Activated CD8-positive, alpha-beta memory T cell treated with anti-CD3 and anti-CD28 coated beads, Interleukin-2, amount 50 U/mL, for 48 hours (primary cell): ENCODE results near the gene PYROXD2.
"Not testable (repeated sequence)": the region's sequence is repeated elsewhere in the genome, so short reads cannot be mapped to it uniquely, and the experiment has no call there.

ENCODE experiments used
- DNase-seq: peaks from one replicate; pipeline ENCODE4 v3.0.0-alpha.2; 2020

PYROXD2 gene

GRCh38 chr10:98364432-98365102 is 50.4 kb downstream of the PYROXD2 start:
- no peak for DNase-seq

GRCh38 chr10:98363220-98363619 is 51.8 kb downstream of the PYROXD2 start:
- DNase-seq, result no peak

GRCh38 chr10:98361131-98362025 is 53.6 kb downstream of the PYROXD2 start:
- peak; percentile 60 for DNase-seq

DNA sequence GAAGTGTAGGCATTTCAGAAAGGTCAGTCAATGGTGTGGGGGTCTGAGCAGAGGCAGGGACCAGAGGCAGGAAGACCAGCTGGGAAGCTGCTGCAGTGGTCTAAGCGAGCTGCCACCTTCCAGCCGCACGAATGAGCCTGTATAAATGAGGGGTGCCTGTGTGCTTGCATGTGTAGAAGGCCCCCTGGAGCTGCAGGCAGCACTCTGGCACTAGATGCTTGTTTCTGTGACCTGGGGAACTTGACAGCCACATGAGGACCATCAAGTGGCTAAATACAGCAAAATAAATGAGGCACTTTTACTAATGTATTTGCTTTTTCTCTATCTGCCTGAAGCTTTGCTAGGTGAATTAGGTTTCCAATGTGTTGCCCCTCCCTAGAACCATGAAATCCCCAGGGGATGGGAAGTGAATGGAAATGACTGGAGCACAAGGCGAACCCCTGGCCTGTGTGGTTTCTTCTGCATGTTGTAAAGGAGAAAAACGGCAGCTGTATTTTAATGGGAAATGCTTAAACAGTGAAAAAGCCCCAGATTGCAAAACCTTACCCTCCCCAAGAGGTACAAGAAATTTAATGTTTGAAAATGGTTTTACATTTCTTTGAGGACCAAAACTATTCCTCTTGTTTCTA is 57.7 kb downstream of the PYROXD2 start:
- no peak for DNase-seq

GRCh38 chr10:98354491-98354890 is 60.5 kb downstream of the PYROXD2 start:
- DNase-seq, result no peak

DNA sequence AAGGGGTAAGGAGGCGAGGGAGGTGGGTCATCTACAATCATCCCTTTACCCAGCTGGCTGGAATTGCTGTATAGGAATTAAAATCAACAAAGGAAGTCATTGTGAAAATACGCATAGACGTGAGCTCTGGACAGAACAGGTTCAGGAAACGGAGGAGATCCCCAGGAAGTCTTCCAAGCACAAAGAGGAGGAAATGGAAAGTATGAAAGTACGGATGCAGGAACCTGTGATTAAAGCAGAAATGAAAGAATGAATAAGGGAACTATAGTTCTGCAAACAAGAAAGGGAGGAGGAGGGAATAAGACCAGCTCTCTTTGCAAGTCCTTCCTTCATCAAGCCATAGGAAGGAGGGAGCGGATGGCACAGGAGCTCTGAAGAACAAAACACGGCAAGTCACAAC is 61.8 kb downstream of the PYROXD2 start:
- DNase-seq, result no peak

- no peak for DNase-seq
These were observed 63.1 kb downstream of the PYROXD2 start for GRCh38 chr10:98351831-98352402.

- no peak for DNase-seq
These were observed 65.5 kb downstream of the PYROXD2 start for GRCh38 chr10:98349508-98349922.

DNA sequence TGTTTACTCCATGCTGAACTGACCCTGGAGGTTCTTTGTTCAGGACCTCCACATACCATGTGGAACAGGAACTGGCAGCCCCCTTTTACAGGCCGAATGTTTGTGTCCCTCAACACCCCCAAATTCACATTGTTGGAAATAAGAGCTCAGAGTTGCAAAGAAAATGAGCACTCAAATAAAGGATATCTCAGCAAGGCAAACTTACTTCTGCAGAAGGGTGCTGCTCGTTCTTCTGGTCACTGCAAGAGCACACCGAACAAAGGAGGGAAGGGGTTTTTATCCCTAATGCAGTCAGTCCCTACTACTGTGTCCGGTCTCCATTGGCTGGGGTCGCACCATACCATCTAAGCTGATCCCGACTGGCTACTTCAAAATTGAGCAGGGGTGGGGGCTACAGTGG is 68.1 kb downstream of the PYROXD2 start:
- DNase-seq, result no peak

GRCh38 chr10:98344589-98345038 is 70.4 kb downstream of the PYROXD2 start:
- no peak for DNase-seq

DNA sequence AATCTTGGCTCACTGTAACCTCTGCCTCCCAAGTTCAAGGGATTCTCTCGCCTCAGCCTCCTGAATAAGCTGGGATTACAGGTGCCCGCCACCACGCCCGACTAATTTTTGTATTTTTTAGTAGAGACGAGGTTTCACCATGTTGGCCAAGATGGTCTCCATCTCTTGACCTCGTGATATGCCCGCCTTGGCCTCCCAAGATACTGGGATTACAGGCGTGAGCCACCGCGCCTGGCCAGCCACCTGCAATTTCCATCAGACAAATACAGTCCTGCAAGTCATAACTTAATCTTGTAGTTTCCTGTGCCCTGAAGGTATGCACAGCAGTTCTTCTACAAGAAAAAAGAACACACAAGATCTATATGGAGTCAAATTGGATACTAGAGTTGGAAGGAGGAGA is 73.3 kb downstream of the PYROXD2 start:
- not testable (repeated sequence) for DNase-seq

DNA sequence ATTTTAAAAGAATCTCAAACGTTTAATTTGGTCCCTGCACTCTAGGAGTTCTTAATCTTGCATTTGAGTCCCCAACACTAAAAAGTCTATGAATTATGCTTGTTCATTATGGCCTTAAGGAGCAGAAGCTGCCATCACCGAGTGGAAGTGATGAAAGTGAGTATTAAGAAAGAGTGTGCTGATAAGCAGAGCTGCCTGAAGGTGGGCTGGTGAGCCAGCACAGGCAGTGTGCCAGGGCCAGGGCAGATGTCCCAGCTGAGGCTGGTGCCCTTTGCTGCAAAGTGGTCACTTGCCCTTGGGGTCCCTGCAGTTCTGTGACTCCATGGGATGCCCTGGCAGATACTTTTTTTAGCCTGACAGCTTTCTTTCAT is 74.1 kb downstream of the PYROXD2 start:
- no peak for DNase-seq

DNA sequence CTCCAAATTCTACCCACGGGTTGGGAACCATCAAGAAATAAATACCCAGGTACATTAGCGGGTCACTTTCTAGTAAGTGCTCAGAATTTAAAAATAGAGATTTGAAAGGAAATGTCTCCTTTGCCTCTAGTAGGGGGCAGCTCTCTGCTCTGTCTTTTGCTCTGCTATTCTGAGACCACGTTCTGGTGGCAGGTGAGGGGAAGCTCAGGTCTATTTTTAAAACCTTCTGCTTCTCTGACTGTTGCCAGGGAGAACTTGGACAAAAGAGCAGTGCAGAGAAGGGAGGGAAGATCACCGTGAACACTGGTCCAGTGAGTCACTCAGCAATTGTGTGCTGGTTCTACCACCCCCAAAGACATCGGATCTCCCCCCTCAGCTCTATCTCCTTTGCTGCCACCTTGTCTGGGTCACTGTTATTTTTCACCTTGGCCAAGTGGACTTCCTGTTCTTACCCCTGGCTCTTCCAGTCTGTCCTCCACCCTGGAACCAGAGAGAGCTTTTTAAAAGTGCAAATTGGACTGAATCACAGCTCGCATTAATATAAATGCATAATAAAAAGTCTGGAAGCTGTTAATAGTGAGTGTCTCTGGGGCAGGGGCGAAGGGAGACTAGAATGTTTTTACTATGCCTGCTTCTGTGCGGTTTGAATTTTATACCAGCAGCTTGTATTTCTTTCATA is 74.6 kb downstream of the PYROXD2 start:
- DNase-seq, result no peak

GRCh38 chr10:98339799-98340198 is 75.2 kb downstream of the PYROXD2 start:
- no peak for DNase-seq

- no peak for DNase-seq
These were observed 76.1 kb downstream of the PYROXD2 start for GRCh38 chr10:98338896-98339295.

DNA sequence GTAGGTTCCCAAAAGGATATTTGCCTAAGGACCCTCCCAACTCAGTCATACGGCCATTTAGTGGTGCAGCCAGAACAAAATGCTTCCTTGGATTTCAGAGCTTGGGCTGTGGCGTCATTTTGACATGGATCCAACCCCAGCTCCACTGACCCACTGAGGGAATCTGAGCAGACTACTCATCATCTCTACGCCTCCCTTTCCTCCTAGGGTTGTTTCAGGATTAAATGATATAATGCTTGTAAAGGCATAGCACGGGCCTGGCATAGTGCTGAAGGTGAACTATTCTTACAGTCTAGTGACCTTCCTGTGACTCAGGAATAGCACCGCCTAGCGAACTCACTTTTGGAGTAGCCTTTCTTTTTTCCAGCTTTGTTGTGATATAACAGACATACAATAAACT is 76.7 kb downstream of the PYROXD2 start:
- DNase-seq, result no peak

DNA sequence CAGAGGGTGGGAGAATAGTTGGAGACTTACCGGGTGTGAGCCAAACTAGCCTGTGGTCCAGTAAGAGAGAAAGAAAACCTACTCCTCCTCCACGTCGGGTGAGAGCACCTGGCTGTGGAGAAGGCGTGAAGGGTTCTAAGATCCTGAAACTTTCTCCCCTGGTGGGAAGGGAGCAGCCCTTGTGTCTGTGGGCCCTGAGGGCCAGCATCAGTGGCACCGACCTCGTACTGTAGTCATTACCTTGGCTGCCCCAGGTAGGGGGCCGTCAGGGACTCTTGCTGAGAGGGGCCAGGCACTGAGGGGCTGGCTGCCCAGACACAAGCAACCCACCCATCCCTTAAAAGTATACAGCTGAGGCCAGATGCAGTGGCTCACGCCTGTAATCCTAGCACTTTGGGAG is 77.5 kb downstream of the PYROXD2 start:
- no peak for DNase-seq
